GM23338 (cell line): ENCODE results near the gene ZBTB7A. TPM values are rescaled to one million over a fixed set of nuclear protein-coding genes. Genes with fewer than 3 reads are reported as not detected.

Source experiments
- ATAC-seq: fragments of 200-7000 bp; cut with Tn5 transposase; 3 replicates; pipeline ENCODE4 v1.9.1; 2020
- DNase-seq: peaks from one replicate; pipeline ENCODE4 v3.0.0-alpha.2; 2015; ENCODE audit warnings: low spot score
- H2AFZ ChIP-seq: fragments of 200-600 bp; sonication (generic); 2 replicates; pipeline ENCODE4 v1.8.0; 2016; ENCODE audit warnings: antibody characterized with exemption, mild to moderate bottlenecking, moderate library complexity
- H3F3A ChIP-seq: fragments of 200-600 bp; sonication (generic); replicated peaks from 2 replicates; pipeline ENCODE4 v1.8.0; 2017; ENCODE audit warnings: antibody characterized with exemption, mixed run types, low read depth
- H3K27ac ChIP-seq: fragments of 200-600 bp; sonication (generic); 2 replicates; pipeline ENCODE4 v1.6.1; 2016; ENCODE audit warnings: low read depth
- H3K27me3 ChIP-seq: fragments of 200-600 bp; sonication (generic); 2 replicates; pipeline ENCODE4 v1.8.0; 2016; ENCODE audit warnings: mild to moderate bottlenecking, mixed run types, moderate library complexity; ENCODE audit not compliant: insufficient read depth
- H3K36me3 ChIP-seq: fragments of 200-600 bp; sonication (generic); 2 replicates; pipeline ENCODE4 v1.8.0; 2016; ENCODE audit warnings: mild to moderate bottlenecking; ENCODE audit not compliant: insufficient read depth
- H3K4me1 ChIP-seq: fragments of 200-600 bp; sonication (generic); 2 replicates; pipeline ENCODE4 v1.8.0; 2016; ENCODE audit warnings: mild to moderate bottlenecking, moderate library complexity; ENCODE audit not compliant: insufficient read depth
- H3K4me2 ChIP-seq: fragments of 200-600 bp; sonication (generic); 2 replicates; pipeline ENCODE4 v1.7.1; 2017; ENCODE audit warnings: mixed run types
- H3K4me3 ChIP-seq: fragments of 200-600 bp; sonication (generic); 2 replicates; pipeline ENCODE4 v1.6.1; 2016; ENCODE audit warnings: mixed run types
- H3K79me2 ChIP-seq: fragments of 200-600 bp; sonication (generic); replicated peaks from 2 replicates; pipeline ENCODE4 v1.8.0; 2017; ENCODE audit warnings: mild to moderate bottlenecking; ENCODE audit not compliant: insufficient read depth
- H3K9me2 ChIP-seq: fragments of 200-600 bp; sonication (generic); 2 replicates; pipeline ENCODE4 v1.8.0; 2017; ENCODE audit not compliant: insufficient read depth
- H4K20me1 ChIP-seq: fragments of 200-600 bp; sonication (generic); replicated peaks from 2 replicates; pipeline ENCODE4 v1.8.0; 2017; ENCODE audit warnings: mild to moderate bottlenecking; ENCODE audit not compliant: insufficient read depth
- H3K27ac Mint-ChIP-seq: 2 replicates; pipeline ENCODE4 v1.8.0; 2020; ENCODE audit warnings: inconsistent platforms, mild to moderate bottlenecking, moderate library complexity, mixed read lengths
- H3K27me3 Mint-ChIP-seq: 3 replicates; pipeline ENCODE4 v1.8.0; 2022; ENCODE audit warnings: low read depth, mild to moderate bottlenecking, moderate library complexity, mixed read lengths, inconsistent platforms; ENCODE audit not compliant: insufficient read depth, poor library complexity
- H3K36me3 Mint-ChIP-seq: 3 replicates; pipeline ENCODE4 v1.8.0; 2021; ENCODE audit warnings: low read depth, mild to moderate bottlenecking, inconsistent platforms, moderate library complexity, mixed read lengths
- H3K4me1 Mint-ChIP-seq: 3 replicates; pipeline ENCODE4 v1.8.0; 2020; ENCODE audit warnings: mild to moderate bottlenecking, inconsistent platforms, mixed read lengths
- H3K4me3 Mint-ChIP-seq: 3 replicates; pipeline ENCODE4 v1.8.0; 2021; ENCODE audit warnings: moderate library complexity, mild to moderate bottlenecking, inconsistent platforms, mixed read lengths
- H3K9me3 Mint-ChIP-seq: 3 replicates; pipeline ENCODE4 v1.8.0; 2020; ENCODE audit warnings: moderate library complexity, mild to moderate bottlenecking, inconsistent platforms, mixed read lengths
- EZH2phosphoT487 ChIP-seq: fragments of 200-600 bp; sonication (generic); IDR thresholded peaks from one replicate; pipeline ENCODE4 v1.8.1; 2018; ENCODE audit warnings: antibody characterized with exemption; ENCODE audit not compliant: unreplicated experiment
- JUNB ChIP-seq: IDR thresholded peaks from one replicate; pipeline ENCODE4 v1.6.1; 2016; ENCODE audit warnings: antibody characterized with exemption; ENCODE audit not compliant: unreplicated experiment
- NANOG ChIP-seq: IDR thresholded peaks from 2 replicates; pipeline ENCODE4 v1.6.1; 2016; ENCODE audit warnings: antibody characterized with exemption, borderline replicate concordance
- STAT1 ChIP-seq: IDR thresholded peaks from one replicate; pipeline ENCODE4 v1.6.1; 2016; ENCODE audit warnings: antibody characterized with exemption; ENCODE audit not compliant: unreplicated experiment
- ZNF114 ChIP-seq: fragments of 250-450 bp; sonication (Bioruptor Pico); IDR thresholded peaks from 2 replicates; pipeline ENCODE4 v1.5.0; 2020; ENCODE audit warnings: mild to moderate bottlenecking, moderate library complexity
- ZNF331 ChIP-seq: fragments of 250-450 bp; sonication (Bioruptor Pico); IDR thresholded peaks from 2 replicates; pipeline ENCODE4 v1.5.0; 2020; ENCODE audit warnings: low read depth, mild to moderate bottlenecking, moderate library complexity
- ZNF462 ChIP-seq: fragments of 250-450 bp; sonication (Bioruptor Pico); IDR thresholded peaks from 2 replicates; pipeline ENCODE4 v1.5.0; 2020; ENCODE audit warnings: mild to moderate bottlenecking, moderate library complexity
- polyA plus RNA-seq: library from polyadenylated mRNA; unstranded; fragments of >200 nt; fragmentation: Nextera tagmentation; extraction: Ambion mirVana; gene quantifications from 2 replicates; pipeline ENCODE4 v1.2.1, GENCODE V29; 2016
- total RNA-seq: library from RNA; depleted of rRNA; stranded (reverse); fragments of >200 nt; shearing (Covaris generic); gene quantifications from 2 replicates; pipeline ENCODE4 v1.2.3, GENCODE V29; 2014
- TF ChIP-seq, protein P1 (sequence below): IDR thresholded peaks from 2 replicates; pipeline ENCODE4 v1.6.1; 2016; ENCODE audit warnings: antibody characterized with exemption

Gene ZBTB7A
- total and polyA plus RNA-seq, 2 experiments from 2014 or later = 9.5 to 35.0 TPM

DNA sequence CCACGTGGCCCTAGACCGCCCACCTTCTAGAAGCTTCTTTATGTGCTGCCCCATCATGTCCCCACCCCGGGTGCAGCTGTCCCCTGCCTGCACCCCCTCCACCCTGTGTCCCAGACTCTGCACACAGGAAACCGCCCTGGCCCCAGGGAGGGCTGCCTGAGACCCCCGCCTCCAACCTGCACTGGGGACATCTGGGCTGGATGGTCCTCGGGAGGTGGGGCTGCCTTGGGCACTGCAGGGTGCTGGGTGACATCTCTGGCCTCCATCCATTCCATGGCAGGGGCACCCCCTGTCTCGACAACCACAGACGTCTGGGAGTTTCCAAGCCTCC lies 17.8 kb upstream of the ZBTB7A start (continued):
- TF ChIP-seq ZNF462 (no peak), ZNF114 (CRISPR knock-in tag) (no peak), JUNB (no peak), STAT1 (no peak), NANOG (no peak), ZNF331 (CRISPR knock-in tag) (no peak)
- TF ChIP-seq, protein P1, sequence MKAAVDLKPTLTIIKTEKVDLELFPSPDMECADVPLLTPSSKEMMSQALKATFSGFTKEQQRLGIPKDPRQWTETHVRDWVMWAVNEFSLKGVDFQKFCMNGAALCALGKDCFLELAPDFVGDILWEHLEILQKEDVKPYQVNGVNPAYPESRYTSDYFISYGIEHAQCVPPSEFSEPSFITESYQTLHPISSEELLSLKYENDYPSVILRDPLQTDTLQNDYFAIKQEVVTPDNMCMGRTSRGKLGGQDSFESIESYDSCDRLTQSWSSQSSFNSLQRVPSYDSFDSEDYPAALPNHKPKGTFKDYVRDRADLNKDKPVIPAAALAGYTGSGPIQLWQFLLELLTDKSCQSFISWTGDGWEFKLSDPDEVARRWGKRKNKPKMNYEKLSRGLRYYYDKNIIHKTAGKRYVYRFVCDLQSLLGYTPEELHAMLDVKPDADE = no peak

DNA sequence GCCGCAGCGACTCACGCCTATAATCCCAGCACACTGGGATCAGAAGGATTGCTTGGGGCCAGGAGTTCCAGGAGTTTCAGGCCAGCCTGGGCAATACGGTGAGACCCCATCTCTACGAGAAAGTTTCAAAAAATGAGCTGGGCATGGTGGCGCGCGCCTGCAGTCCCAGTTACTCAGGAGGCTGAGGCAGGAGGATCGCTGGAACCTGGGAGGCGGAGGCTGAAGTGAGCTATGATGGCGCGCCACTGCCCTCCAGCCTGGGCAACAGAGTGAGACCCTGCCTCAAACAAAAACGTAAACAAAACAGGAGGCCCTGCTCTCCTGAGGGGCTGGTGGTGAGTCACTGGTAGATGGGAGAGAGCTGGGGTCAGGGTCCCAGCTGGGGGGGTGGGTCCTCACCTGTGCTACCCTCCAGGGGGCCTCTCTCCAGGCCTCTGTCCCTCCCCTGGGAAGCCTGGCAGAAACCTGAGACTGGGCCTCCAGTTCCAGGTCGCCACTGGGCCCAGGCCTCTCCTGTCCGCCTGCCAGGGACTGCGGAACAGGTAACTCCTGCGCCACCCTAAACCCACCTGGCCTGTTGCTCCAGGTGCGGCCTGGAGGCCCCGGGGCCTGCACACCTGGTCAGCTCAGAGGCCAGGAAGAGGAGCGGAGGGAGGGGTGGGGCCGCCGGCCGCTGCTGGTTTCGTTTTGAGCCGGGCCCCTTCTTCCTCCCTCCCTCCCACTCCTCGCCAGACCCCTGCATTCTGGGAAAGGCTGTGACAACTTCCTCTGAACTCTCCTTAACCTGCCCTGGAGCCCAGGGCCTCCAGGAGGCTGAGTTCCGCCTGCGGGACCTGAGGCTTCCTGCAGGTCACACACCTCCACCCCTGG lies 17.2 kb upstream of the ZBTB7A start:
- no peak overlapping the region for H3K4me3 Mint-ChIP-seq
- DNase-seq = peak; percentile 50
- TF ChIP-seq STAT1 (no peak), ZNF462 (no peak), NANOG (no peak), EZH2phosphoT487 (no peak)

More for the DNA sequence above, 17.2 kb upstream of the ZBTB7A start:
- no peak overlapping the region for H3K27ac ChIP-seq
- no peaks in the 10 kb centered on the region for H3K79me2 ChIP-seq
- no peaks in the 10 kb centered on the region for H4K20me1 ChIP-seq
- ATAC-seq = peak; percentile 19; the same call in 1 of the 3 replicates
- no peaks in the 10 kb centered on the region for H3K36me3 ChIP-seq
- H3K4me3 ChIP-seq = no peak overlapping the region
- Mint-ChIP-seq H3K27ac (no peak overlapping the region), H3K9me3 (no peaks in the 10 kb centered on the region), H3K36me3 (no peaks in the 10 kb centered on the region), H3K4me1 (no peaks in the 10 kb centered on the region), H3K27me3 (peaks cover 11% of the 10 kb centered on the region)
- H3F3A ChIP-seq = peaks cover 5% of the 10 kb centered on the region; the same call in 1 of the 2 replicates
- H3K4me2 ChIP-seq = no peak overlapping the region
- no peak overlapping the region for H2AFZ ChIP-seq
- H3K4me1 ChIP-seq = no peaks in the 10 kb centered on the region
- H3K9me2 ChIP-seq = no peaks in the 10 kb centered on the region
- H3K27me3 ChIP-seq = no peaks in the 10 kb centered on the region
